Right lobe of liver (tissue), 6 donors: Measurements from ENCODE around the gene CLDN20. TPM values are rescaled to one million over a fixed set of nuclear protein-coding genes. Genes with fewer than 3 reads are reported as not detected.

Experiments used
- ATAC-seq, 4 donors: fragments of 200-7000 bp; cut with Tn5 transposase; one replicate each; pipeline ENCODE4 v1.9.1; 2020; ENCODE audit warnings: mild to moderate bottlenecking in 4 of 4, moderate library complexity in 4 of 4
- DNase-seq, 3 donors: peaks; one replicate each; pipeline ENCODE4 v3.0.0-alpha.2; 2020
- H3K27ac ChIP-seq, 3 donors: fragments of 200-600 bp; one replicate each; pipeline ENCODE4 v1.8.0; 2022
- H3K27me3 ChIP-seq, 2 donors: fragments of 200-600 bp; one replicate each; pipeline ENCODE4 v1.8.0; 2022
- H3K36me3 ChIP-seq, 4 donors: fragments of 200-600 bp; sonication (generic) in 1 of 4; one replicate each; pipeline versions ENCODE4 v1.5.1 to v1.8.0; 2017 to 2022; ENCODE audit warnings: control low read depth in 1 of 4
- H3K4me1 ChIP-seq, 4 donors: fragments of 200-600 bp; sonication (generic) in 1 of 4; one replicate each; pipeline versions ENCODE4 v1.5.1 to v1.8.0; 2017 to 2022; ENCODE audit warnings: control low read depth in 1 of 4
- H3K4me3 ChIP-seq, 3 donors: fragments of 200-600 bp; one replicate each; pipeline ENCODE4 v1.8.0; 2022
- H3K9me3 ChIP-seq, 4 donors: fragments of 200-600 bp; sonication (generic) in 1 of 4; one replicate each; pipeline versions ENCODE4 v1.5.1 to v1.8.0; 2017 to 2022; ENCODE audit warnings: control low read depth in 1 of 4
- POLR2A ChIP-seq: fragments of 450-650 bp; IDR thresholded peaks from one replicate; pipeline ENCODE4 v1.6.1; 2017; ENCODE audit warnings: antibody characterized with exemption, mild to moderate bottlenecking
- WGBS: methylation state at CpG from one replicate; pipeline ENCODE4 v1.1.6; 2018; ENCODE audit warnings: low coverage, low lambda C conversion rate; ENCODE audit not compliant: insufficient coverage; ENCODE audit errors: missing lambda C conversion rate; 5-methylcytosine and 5-hydroxymethylcytosine counted together
- intact Hi-C, 2 donors: fragments of 100-400 bp; cut with DNase I; formaldehyde crosslinking; loops; one replicate each; pipeline versions ENCODE4 v1.11.2 to v1.14.1; 2022
- total RNA-seq, 6 experiments: library from RNA; depleted of rRNA in 2 of 6; stranded (reverse); fragments of >200 nt in 2 of 6; fragmentation: NEBNext Ultra II Directional in 3 of 6; extraction: Animal tissue kit (Norgen Biotek cat#: 25700) in 3 of 6; gene quantifications; one replicate each; pipeline versions ENCODE4 v1.1.0 to v1.2.4, GENCODE V29; 2016 to 2023
- TF ChIP-seq, protein P1 (sequence below), 4 donors: fragments of 200-600 bp in 3 of 4; fragments of 450-650 bp in 1 of 4; IDR thresholded peaks; one replicate each; pipeline versions ENCODE4 v1.5.1 to v1.8.0; 2016 to 2022; ENCODE audit warnings: antibody characterized with exemption in 4 of 4, mild to moderate bottlenecking in 2 of 4
- donor health status: DM: no; HTN: yes; CAD: no.
- donor health status: DM: no; HTN: no; CAD: no.
- donor health status: DM: no; HTN: no; CAD: no.
- donor health status: DM: no; HTN: yes; CAD: no.
- donor health status: DM: no; HTN: yes; CAD: no.

The CLDN20 gene
- total RNA-seq, 6 experiments from 2014 or later = not detected

DNA sequence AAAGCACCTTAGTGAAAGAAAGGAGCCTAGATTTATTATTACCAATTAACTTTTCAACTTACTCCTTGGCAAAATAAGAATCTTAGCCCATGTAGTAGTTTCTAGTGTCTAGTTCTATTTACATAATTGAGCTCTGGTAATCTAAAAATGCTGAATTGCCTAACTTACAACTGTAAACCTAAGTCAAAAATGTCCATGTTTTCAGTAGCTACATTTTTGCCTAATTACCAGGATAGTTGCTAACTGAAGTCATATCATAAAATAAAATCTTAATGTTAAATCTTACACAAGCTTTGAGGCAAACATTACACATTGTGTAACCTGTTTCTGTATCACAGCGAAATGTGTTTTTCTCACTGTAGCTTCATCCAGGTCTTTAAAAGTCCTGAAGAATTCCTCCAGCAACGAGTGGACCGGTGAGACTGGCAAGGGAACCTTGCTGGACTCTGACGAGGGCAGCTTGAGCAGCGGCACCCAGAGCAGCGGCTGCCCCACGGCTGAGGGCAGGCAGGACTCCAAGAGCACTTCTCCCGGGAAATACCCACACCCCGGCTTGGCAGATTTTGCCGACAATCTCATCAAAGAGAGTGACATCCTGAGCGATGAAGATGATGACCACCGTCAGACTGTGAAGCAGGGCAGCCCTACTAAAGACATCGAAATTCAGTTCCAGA lies 7.6 kb upstream of the CLDN20 start:
- no peak overlapping the region for H3K27ac ChIP-seq
- H3K9me3 ChIP-seq = no peaks in the 10 kb centered on the region
- whole genome bisulfite sequencing = 62% methylated on average over 7 of the region's 13 CpGs
- ATAC-seq (no peak), DNase-seq (no peak)
- H3K27me3 ChIP-seq = no peaks in the 10 kb centered on the region
- TF ChIP-seq POLR2A = no peak
- TF ChIP-seq, protein P1, sequence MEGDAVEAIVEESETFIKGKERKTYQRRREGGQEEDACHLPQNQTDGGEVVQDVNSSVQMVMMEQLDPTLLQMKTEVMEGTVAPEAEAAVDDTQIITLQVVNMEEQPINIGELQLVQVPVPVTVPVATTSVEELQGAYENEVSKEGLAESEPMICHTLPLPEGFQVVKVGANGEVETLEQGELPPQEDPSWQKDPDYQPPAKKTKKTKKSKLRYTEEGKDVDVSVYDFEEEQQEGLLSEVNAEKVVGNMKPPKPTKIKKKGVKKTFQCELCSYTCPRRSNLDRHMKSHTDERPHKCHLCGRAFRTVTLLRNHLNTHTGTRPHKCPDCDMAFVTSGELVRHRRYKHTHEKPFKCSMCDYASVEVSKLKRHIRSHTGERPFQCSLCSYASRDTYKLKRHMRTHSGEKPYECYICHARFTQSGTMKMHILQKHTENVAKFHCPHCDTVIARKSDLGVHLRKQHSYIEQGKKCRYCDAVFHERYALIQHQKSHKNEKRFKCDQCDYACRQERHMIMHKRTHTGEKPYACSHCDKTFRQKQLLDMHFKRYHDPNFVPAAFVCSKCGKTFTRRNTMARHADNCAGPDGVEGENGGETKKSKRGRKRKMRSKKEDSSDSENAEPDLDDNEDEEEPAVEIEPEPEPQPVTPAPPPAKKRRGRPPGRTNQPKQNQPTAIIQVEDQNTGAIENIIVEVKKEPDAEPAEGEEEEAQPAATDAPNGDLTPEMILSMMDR (IDR thresholded peaks at IDR 0.05) = no peak
- intact Hi-C loops = no loop called here
- H3K4me1 ChIP-seq = no peaks in the 10 kb centered on the region
- peaks cover 4 to 52% (median 21%) of the 10 kb centered on the region in 4 donors for H3K36me3 ChIP-seq
- H3K4me3 ChIP-seq = no peak overlapping the region

DNA sequence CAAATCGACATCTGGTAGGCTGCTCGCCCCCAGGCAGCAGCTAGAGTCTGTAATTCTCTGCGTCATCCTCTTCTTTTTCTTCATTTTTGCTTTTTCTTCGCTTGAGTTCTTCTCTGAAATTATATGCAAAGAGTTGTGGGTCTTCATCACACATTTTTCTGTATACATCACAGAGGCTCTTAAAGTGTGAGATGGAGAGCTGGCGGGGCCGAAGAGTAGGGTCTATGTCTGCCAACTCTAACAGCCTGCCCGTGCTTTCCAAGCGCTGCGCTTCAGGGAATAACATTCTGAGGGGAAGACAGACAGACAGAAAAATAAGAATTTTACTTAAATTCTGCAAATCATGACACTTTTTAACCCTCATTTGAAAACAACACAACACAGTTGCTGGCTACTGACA lies 6.0 kb upstream of the CLDN20 start:
- intact Hi-C loops = no loop called here
- no peaks in the 10 kb centered on the region for H3K9me3 ChIP-seq
- H3K27me3 ChIP-seq = no peaks in the 10 kb centered on the region
- peaks cover 2 to 48% (median 21%) of the 10 kb centered on the region in 4 donors for H3K36me3 ChIP-seq
- no peak for ATAC-seq
- no peak for DNase-seq
- 99% methylated on average over 9 of the region's 9 CpGs for WGBS
- TF ChIP-seq POLR2A = no peak
- TF ChIP-seq, protein P1 (IDR thresholded peaks at IDR 0.05) = no peak
- no peaks in the 10 kb centered on the region for H3K4me1 ChIP-seq
- no peak overlapping the region for H3K27ac ChIP-seq
- no peak overlapping the region for H3K4me3 ChIP-seq

DNA sequence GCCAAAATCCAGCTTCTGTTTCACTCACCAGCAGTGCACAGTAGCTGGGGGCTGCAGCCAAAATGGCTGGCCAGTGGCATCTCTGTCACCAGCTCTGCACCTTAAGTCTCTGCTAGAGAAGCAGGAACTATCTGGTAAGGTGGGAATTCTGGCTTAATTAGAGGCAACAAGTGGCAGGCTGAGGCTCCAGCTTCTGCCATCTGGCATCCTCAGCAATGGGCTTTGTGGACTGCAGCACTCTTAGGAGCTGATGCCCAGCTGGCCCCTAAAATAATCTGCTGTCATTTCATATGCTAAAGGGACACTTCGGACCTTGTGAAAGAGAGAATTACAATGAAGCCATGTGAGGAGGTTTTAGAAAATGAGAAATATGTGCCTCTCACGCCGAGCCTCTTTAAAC lies 4.6 kb upstream of the CLDN20 start:
- H3K4me3 ChIP-seq = no peak overlapping the region
- DNase-seq = no peak
- 100% methylated on average over 3 of the region's 3 CpGs for WGBS
- H3K4me1 ChIP-seq = no peaks in the 10 kb centered on the region
- no peaks in the 10 kb centered on the region for H3K27me3 ChIP-seq
- intact Hi-C loops = no loop called here
- no peak for ATAC-seq
- peaks cover 2 to 48% (median 18%) of the 10 kb centered on the region in 4 donors for H3K36me3 ChIP-seq
- no peaks in the 10 kb centered on the region for H3K9me3 ChIP-seq
- TF ChIP-seq, protein P1 (IDR thresholded peaks at IDR 0.05) = no peak
- H3K27ac ChIP-seq = no peak overlapping the region

DNA sequence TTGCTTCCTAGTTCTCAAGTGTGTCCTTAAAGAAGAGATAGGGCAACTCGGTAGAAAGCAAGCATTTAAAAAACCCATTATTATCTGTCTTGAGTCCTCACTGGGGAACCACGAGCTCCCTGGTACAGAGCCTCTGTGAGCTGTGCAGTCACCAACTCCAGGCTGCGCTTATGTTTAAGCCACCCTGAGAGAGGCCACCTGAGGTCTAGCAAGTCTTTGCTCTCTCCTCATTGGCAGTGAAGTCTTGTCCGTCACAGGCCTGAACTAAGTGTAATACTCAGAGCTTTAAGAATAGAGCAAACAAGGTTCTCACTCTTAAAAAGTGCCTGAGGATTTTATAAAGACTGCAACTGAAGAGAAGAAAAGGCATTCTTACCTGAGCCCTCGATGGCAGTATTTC lies 3.9 kb upstream of the CLDN20 start:
- 98% methylated on average over 5 of the region's 5 CpGs for WGBS
- DNase-seq = no peak
- peaks cover 2 to 45% (median 18%) of the 10 kb centered on the region in 4 donors for H3K36me3 ChIP-seq
- TF ChIP-seq, protein P1 (IDR thresholded peaks at IDR 0.05) = no peak
- no peak for TF ChIP-seq POLR2A
- no peaks in the 10 kb centered on the region for H3K9me3 ChIP-seq
- no peaks in the 10 kb centered on the region for H3K27me3 ChIP-seq
- H3K4me1 ChIP-seq = no peaks in the 10 kb centered on the region
- H3K4me3 ChIP-seq = no peak overlapping the region
- no peak overlapping the region for H3K27ac ChIP-seq
- ATAC-seq = no peak
- intact Hi-C loops = no loop called here
